ENCODE data around the gene MME. TPM values are rescaled to one million over a fixed set of nuclear protein-coding genes. Genes with fewer than 3 reads are reported as not detected.

The MME gene
- total RNA-seq, 1 donor from 2014 or later, result 1.2 TPM

Other genes with a start within 250 kb of the MME start
- gene STRIT1, start 213.4 kb downstream of the MME start, total RNA-seq, result not detected

All from temporal lobe (tissue), 1 donor.